22Rv1 (cell line): ENCODE results near the gene ANKS6.

Experiments
- H3K27ac ChIP-seq: fragments of 450-650 bp; 2 replicates; pipeline ENCODE4 v1.5.1; 2017
- CTCF ChIP-seq: fragments of 450-650 bp; IDR thresholded peaks from 2 replicates; pipeline ENCODE4 v1.5.1; 2017; ENCODE audit warnings: mild to moderate bottlenecking
- ZFX ChIP-seq: fragments of 450-650 bp; IDR thresholded peaks from 2 replicates; pipeline ENCODE4 v1.6.1; 2017; ENCODE audit warnings: antibody characterized with exemption, borderline replicate concordance

Gene ANKS6

GRCh38 chr9:98755006-98755618, 41.2 kb downstream of the ANKS6 start:
- no peak overlapping the region for H3K27ac ChIP-seq
- TF ChIP-seq CTCF (no peak), ZFX (no peak)

- no peak overlapping the region for H3K27ac ChIP-seq
- no peak for TF ChIP-seq ZFX
- TF ChIP-seq CTCF: no peak
Measured at GRCh38 chr9:98751210-98751609, 45.1 kb downstream of the ANKS6 start.

- H3K27ac ChIP-seq: no peak overlapping the region
Measured at GRCh38 chr9:98750364-98751060, 45.8 kb downstream of the ANKS6 start.

GRCh38 chr9:98747476-98747875, 48.9 kb downstream of the ANKS6 start:
- H3K27ac ChIP-seq: no peak overlapping the region
- TF ChIP-seq ZFX (no peak), CTCF (no peak)

More at GRCh38 chr9:98750364-98751060, 45.8 kb downstream of the ANKS6 start:
- no peak for TF ChIP-seq ZFX

GRCh38 chr9:98745470-98745869, 50.9 kb downstream of the ANKS6 start:
- no peak overlapping the region for H3K27ac ChIP-seq
- no peak for TF ChIP-seq CTCF
- TF ChIP-seq ZFX: no peak

- H3K27ac ChIP-seq: no peak overlapping the region
Measured at GRCh38 chr9:98743818-98744611, 52.3 kb downstream of the ANKS6 start.

More at GRCh38 chr9:98743818-98744611, 52.3 kb downstream of the ANKS6 start:
- TF ChIP-seq CTCF (no peak), ZFX (no peak)
